Epidermal melanocyte (primary cell): ENCODE results near the gene KCNJ10.

Experiments
- DNase-seq: peaks from one replicate; pipeline ENCODE4 v3.0.0; 2011; ENCODE audit warnings: low spot score; ENCODE audit not compliant: insufficient read length

KCNJ10 gene

GRCh38 chr1:159965263-159965662, 104.7 kb downstream of the KCNJ10 start:
- no peak for DNase-seq

GRCh38 chr1:159964144-159964543, 105.8 kb downstream of the KCNJ10 start:
- DNase-seq, result no peak

GRCh38 chr1:159962176-159962575, 107.8 kb downstream of the KCNJ10 start:
- DNase-seq, result no peak

- DNase-seq, result no peak
Observed at GRCh38 chr1:159961636-159962035, 108.3 kb downstream of the KCNJ10 start.

- no peak for DNase-seq
Observed at GRCh38 chr1:159960721-159961381, 109.1 kb downstream of the KCNJ10 start.

GRCh38 chr1:159959451-159959850, 110.5 kb downstream of the KCNJ10 start:
- no peak for DNase-seq

GRCh38 chr1:159958719-159959380, 111.1 kb downstream of the KCNJ10 start:
- DNase-seq, result no peak

GRCh38 chr1:159957824-159958268, 112.1 kb downstream of the KCNJ10 start:
- DNase-seq, result no peak

GRCh38 chr1:159955456-159955855, 114.5 kb downstream of the KCNJ10 start:
- no peak for DNase-seq

- no peak for DNase-seq
Observed at GRCh38 chr1:159953536-159954515, 116.1 kb downstream of the KCNJ10 start, which contains the start of gene SLAMF9. Gene SLAMF9, minus strand, starts transcription at chr1:159954237. Its CDS starts 100 bp downstream, at chr1:159954137.

GRCh38 chr1:159952932-159953331, 117.0 kb downstream of the KCNJ10 start:
- no peak for DNase-seq

GRCh38 chr1:159951551-159951950, 118.4 kb downstream of the KCNJ10 start:
- DNase-seq, result no peak

- no peak for DNase-seq
Observed at GRCh38 chr1:159951016-159951415, 118.9 kb downstream of the KCNJ10 start.

- DNase-seq, result no peak
Observed at GRCh38 chr1:159949981-159950381, 120.0 kb downstream of the KCNJ10 start.

GRCh38 chr1:159949123-159949522, 120.8 kb downstream of the KCNJ10 start:
- no peak for DNase-seq
